Right lung (tissue), 10 donors: ENCODE measurements around the gene RIOK2. TPM values are rescaled to one million over a fixed set of nuclear protein-coding genes. Genes with fewer than 3 reads are reported as not detected.
A peak's percentile ranks its signal among the peaks of the same experiment; 100 is the strongest.
"Not testable (repeated sequence)": the region's sequence is repeated elsewhere in the genome, so short reads cannot be mapped to it uniquely, and the experiment has no call there.

Experiments used
- DNase-seq, 2 donors: peaks; one replicate each; pipeline ENCODE4 v3.0.0-alpha.2; 2013
- long read RNA-seq, 8 donors: transcript quantifications; one replicate each; lab custom pipeline, GENCODE V29; 2026
- polyA plus RNA-seq, 5 donors: library from polyadenylated mRNA; unstranded; fragments of 120-200 nt; gene quantifications; one replicate each; pipeline versions ENCODE4 v1.2.1 to v1.2.3, GENCODE V29; 2013; ENCODE audit warnings: inconsistent platforms in 1 of 5, low replicate concordance in 1 of 5; ENCODE audit not compliant: insufficient read length in 5 of 5, insufficient read depth in 1 of 5

The RIOK2 gene
- 10 to 100 TPM; 40.6 to 51.4 (median 51.3) TPM for polyA plus RNA-seq
- long read RNA-seq, donor 1, transcript RIOK2-201 (10 exons, 3,922 nt) = major isoform, 9 of 19 reads
- long read RNA-seq, donor 1, partial matches to known transcripts = 10 of 19 reads
- long read RNA-seq, donor 1, other reads (novel, unspliced or antisense) = 0 of 19 reads
- long read RNA-seq, donor 2, transcript RIOK2-201 (10 exons, 3,922 nt) = major isoform, 10 of 15 reads
- long read RNA-seq, donor 2, partial matches to known transcripts = 5 of 15 reads
- long read RNA-seq, donor 2, other reads (novel, unspliced or antisense) = 0 of 15 reads
- long read RNA-seq, donor 3, transcript RIOK2-201 (10 exons, 3,922 nt) = major isoform, 7 of 19 reads
- long read RNA-seq, donor 3, partial matches to known transcripts = 7 of 19 reads
- long read RNA-seq, donor 3, other reads (novel, unspliced or antisense) = 0 of 19 reads
- long read RNA-seq, donor 4, transcript RIOK2-201 (10 exons, 3,922 nt) = major isoform, 6 of 12 reads
- long read RNA-seq, donor 4, transcript RIOK2-202 (8 exons, 2,149 nt) = major isoform, 6 of 12 reads
- long read RNA-seq, donor 4, partial matches to known transcripts = 0 of 12 reads
- long read RNA-seq, donor 4, other reads (novel, unspliced or antisense) = 0 of 12 reads
- long read RNA-seq, donor 5, transcript RIOK2-201 (10 exons, 3,922 nt) = major isoform, 9 of 26 reads
- long read RNA-seq, donor 5, partial matches to known transcripts = 14 of 26 reads
- long read RNA-seq, donor 5, other reads (novel, unspliced or antisense) = 0 of 26 reads
- long read RNA-seq, donor 6, transcript RIOK2-201 (10 exons, 3,922 nt) = major isoform, 8 of 17 reads
- long read RNA-seq, donor 6, partial matches to known transcripts = 5 of 17 reads
- long read RNA-seq, donor 6, other reads (novel, unspliced or antisense) = 0 of 17 reads
- long read RNA-seq, donor 7, transcript RIOK2-201 (10 exons, 3,922 nt) = major isoform, 8 of 28 reads
- long read RNA-seq, donor 7, partial matches to known transcripts = 16 of 28 reads
- long read RNA-seq, donor 7, other reads (novel, unspliced or antisense) = 0 of 28 reads
- long read RNA-seq, donor 8, transcript RIOK2-201 (10 exons, 3,922 nt) = major isoform, 7 of 9 reads
- long read RNA-seq, donor 8, partial matches to known transcripts = 0 of 9 reads
- long read RNA-seq, donor 8, other reads (novel, unspliced or antisense) = 0 of 9 reads

DNA sequence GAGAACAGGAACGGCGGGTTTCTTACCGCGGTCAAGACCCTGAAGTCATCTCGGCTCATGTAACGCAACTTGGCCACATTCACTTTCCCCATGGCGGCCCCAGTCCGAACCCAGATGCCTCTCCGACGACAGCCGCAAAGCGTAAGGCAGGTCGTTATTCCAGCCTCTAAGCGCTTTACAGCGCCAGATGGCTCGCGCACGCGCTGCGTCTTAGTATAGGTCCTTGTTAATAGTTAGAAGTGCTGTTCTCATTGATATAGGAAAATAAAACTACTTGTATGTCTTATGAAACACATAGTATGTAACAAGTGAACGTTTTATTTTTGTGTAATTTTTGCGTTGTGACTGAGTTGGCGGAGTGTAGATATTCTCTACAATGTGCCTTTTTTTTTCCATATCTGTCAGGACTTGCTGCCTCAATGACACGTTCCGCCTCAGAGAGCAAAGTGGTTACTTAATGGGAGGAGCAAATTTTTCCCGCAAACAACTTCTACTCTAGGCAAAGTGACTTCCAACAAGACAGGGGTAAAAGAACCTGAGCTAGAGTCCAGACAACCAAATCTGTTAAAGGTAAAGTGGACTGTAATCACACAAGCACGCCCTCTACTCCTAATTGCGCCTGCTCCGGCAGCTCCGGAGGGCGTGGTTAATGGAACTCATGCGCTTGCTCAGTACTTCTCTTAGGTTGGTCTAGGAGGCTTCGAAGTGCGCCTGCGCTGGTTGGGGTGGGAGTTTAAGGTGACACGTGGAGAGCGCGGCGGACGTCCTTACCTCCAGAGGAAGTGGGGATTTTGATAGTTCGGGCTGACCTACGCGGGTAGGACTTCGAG, at the start of gene RIOK2:
RIOK2 (minus strand) TSS at position 148 of the 830 bp plus-strand sequence; CDS start at position 92, 56 bp downstream.
- peak; percentile 94 to 97 for DNase-seq

DNA sequence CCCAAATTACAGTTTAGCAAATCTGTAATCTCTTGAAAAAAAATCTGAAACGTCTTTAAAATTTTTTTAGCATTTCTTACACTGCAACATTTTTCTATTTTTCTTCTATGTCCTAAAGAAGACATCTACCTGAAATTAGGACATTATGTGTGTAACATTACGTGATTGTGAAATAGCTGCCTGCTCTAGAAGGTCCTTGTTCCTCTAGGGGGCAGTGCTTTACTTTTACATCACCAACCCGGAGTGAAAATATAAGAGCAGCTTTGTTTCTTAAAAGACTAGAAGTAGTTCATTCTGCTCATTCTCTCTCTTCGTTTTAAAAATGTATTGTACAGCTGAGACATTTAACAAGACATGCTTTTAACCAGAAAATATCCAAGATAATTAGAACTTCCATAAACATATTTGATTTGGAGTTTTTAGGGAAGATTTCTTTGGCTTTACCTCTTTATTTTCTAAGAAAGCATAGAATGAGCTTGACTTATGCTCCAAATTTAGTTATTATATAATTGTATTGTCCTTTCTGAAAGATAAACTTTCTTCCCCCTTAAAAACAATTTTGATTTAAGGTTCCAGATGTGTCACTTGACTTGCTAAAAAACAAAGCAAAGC, 48.1 kb upstream of the RIOK2 start:
- peak; percentile 57 to 73 for DNase-seq

DNA sequence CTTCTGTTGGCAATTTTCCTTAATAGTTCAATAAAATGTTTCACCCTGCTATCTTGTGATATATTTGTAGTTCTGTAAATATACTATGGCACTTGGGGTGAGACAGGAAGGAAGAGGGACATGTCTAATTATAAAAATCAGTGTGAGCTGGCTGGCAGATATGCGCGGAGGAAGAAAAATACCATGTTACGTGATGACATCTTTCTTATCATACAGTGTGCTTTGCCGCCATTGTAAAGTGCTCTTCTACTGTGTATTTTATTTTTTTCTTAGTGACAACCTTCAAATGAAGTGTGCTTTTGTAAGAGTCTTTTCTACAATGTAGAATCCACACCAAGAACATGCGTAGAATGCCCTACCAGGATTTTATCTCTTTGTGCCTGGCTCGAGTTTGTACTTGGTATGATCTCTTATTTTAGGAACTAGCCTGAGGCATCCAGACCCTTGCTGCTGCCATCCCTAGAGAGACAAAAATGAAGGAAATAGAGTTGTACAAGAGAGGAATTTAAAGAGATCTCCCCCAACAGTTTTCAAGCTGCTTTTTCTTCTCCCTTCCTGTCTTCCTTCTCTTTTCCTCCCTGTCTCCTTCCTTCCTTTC, 46.7 kb upstream of the RIOK2 start:
- DNase-seq = no peak

DNA sequence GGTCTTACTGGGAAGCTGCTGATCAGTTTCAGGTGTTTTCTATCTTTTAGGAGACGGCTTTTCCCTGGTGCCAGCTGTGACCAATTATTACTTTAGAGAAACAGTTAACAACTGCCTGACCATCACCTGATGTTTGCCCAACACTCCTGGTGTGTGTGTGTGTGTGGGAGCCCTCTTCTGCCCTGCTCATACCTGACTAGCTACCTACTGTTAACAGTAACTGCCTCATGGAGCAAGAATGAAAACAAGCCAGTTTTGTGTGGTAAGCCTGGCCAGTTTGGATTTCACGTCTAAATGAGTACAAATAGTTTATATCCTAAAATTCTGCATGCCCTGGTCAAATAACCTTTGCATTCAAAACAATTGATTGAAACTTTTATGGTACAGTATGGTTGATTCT, 46.1 kb upstream of the RIOK2 start:
- DNase-seq = peak in 1 of 2 donors; percentile 26

DNA sequence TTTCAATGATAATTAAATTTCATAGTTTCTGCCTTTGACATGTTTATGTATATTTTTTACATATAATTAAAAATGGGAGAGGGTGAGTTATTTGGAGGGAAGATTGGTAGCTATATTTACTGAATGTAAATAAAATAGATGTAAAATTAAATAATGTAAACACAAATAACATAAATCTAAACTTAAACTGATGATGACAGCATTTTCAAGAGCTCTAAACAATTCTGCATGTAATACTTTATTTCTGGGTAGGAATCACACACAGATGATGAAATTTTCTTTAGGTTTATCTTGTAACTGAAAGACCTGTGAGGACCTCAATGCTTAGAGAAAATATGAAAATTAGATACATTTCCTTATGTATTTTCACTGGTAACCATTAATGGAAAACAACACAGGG, 42.2 kb upstream of the RIOK2 start:
- no peak for DNase-seq

DNA sequence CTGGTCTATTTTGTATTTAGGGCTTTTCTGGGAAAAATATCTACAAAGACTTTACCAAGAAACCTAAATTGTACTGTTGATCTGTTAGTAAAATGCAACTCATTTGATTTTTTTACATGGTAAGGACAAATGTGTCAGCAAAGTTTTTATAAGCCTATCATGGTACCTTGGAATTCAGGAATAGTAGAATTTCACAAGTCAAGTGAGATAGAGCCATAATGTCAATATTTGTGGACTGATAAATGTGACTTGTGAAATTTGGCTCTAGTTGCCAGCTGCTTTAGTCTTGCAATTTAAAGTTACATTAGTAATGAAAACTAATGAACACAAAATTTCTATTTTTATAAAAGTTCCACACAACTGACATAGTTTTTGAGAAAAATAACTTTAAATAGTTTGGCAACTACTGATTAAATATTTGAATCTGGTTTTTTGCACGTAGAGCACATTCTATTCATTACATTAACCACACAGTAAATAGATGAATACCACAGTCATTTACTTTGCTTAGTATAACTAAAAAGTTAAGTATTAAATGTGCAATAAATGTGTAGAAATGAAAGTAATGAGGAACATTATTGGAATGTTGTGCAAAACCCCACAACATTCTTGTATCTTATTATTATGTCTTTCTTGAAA, 41.2 kb upstream of the RIOK2 start:
- DNase-seq = no peak

- DNase-seq = no peak
Observed at GRCh38 chr5:97223596-97223995, 40.5 kb upstream of the RIOK2 start.

DNA sequence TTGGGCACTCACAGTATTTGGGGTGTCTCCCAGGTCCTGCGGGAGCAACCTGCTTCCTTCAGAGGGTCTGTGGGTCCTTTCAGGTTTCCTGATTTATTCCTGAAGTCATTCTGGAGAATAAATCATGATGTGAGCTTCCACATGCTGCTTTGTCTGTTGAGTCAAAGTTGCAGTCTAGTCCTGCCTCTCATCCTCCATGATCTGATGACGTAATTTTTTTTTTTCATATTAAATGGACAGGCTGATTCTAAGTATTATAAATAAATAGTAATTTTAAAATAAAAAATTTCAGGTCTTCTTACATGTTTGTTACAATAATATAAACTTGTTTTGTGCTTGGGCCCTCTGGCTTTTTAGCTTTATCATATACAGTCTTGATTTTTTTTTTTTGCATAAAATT, 26.3 kb upstream of the RIOK2 start:
- no peak for DNase-seq

GRCh38 chr5:97208714-97209113, 25.7 kb upstream of the RIOK2 start:
- no peak for DNase-seq

DNA sequence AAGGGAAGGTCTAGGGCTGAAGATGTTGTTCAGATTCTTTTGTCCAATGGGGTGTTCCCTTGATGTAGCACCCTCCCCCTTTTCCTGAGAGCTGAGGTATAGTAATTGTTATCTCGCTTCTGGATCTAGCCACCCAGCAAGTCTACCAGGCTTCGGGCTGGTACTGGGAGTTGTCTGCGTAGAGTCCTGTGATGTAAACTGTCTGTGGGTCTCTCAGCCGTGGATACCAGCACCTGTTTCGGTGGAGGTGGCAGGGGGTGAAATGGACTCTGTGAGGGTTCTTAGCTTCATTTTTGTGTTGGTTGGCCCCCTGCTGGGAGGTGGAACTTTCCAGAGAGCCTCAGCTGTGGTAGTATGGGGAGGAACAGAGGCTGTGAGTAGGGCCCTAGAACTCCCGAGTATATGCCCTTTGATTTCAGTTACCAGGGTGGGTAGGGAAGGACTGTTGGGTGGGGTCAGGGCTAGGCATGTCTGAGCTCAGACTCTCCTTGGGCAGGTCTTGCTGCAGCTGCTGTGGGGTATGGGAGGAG, 25.2 kb upstream of the RIOK2 start:
- no peak for DNase-seq

- DNase-seq = no peak
Observed at GRCh38 chr5:97194366-97194765, 11.3 kb upstream of the RIOK2 start.

DNA sequence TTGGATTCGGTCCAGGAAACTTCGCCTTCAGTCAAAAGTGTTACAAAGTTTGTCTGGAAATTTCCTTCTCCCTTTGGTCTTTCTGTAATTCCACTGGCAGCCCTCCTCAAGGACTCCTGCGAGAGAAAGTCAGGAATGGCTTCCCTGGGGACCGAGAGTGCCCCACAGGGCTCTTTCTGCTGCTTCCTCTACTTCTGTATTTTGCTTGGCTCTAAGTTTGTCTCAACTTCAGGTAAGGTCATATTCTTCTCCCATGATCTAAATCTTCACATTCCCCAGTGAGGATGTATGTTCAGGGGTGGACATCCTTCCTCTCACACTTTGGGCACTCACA, 10.3 kb upstream of the RIOK2 start:
- DNase-seq = no peak

- DNase-seq = no peak
Observed at GRCh38 chr5:97192580-97193354, 9.7 kb upstream of the RIOK2 start.

DNA sequence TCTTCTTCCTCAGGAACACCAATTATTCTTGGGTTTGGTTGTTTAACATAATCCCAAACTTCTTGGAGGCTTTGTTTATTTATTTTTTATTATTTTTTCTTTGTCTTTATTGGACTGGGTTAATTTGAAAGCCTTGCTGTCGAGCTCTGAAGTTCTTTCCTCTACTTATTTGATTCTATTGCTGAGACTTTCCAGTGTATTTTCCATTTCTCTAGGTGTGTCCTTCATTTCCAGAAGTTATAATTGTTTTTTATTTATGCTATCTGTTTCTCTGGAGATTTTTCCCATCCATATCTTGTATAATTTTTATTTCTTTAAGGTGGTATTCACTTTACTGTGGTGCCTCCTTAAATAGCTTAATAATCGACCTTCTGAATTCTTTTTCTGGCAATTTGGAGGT, 8.8 kb upstream of the RIOK2 start:
- no peak for DNase-seq

- not testable (repeated sequence) for DNase-seq
Observed at GRCh38 chr5:97189523-97189922, 6.5 kb upstream of the RIOK2 start.

GRCh38 chr5:97183930-97184213, 825 bp upstream of the RIOK2 start:
- no peak for DNase-seq

- DNase-seq = no peak
Observed at GRCh38 chr5:97182571-97183099, 412 bp downstream of the RIOK2 start.

- no peak for DNase-seq
Observed at GRCh38 chr5:97181856-97182545, 1.0 kb downstream of the RIOK2 start.
